Tibial nerve (tissue), 3 donors: ENCODE measurements around the gene CXCL11.

Experiments used
- CTCF ChIP-seq, 5 experiments: fragments of 200-600 bp in 3 of 5; fragments of 450-650 bp in 2 of 5; sonication (generic) in 3 of 5; IDR thresholded peaks; one replicate each; pipeline ENCODE4 v1.5.1; 2016 to 2019; ENCODE audit warnings: antibody characterized with exemption in 5 of 5, mild to moderate bottlenecking in 3 of 5, moderate library complexity in 2 of 5
- POLR2A ChIP-seq, 2 donors: fragments of 450-650 bp; IDR thresholded peaks; one replicate each; pipeline ENCODE4 v1.6.1; 2017; ENCODE audit warnings: antibody characterized with exemption in 2 of 2, mild to moderate bottlenecking in 2 of 2, moderate library complexity in 2 of 2

DNA sequence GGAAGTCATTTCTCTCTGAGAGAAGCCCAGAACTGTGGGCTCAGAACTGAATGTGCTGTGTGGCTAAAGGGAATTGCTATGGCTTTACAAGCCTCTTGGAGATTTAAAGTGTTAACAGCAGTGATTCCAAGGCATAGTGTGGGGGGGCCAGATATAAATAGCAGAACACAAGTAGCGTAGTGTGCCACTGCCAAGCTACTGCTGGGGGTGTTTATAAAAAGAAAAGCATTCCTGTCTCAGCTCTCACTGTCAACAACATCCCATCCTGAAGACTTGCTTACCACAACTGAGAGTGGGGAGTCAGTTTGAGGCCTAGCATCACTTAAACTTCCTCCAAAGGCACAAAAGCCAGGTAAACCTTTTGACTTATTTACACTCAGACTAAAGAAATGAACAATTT is 38.6 kb upstream of the CXCL11 start, which contains the start of gene ART3:
- TF ChIP-seq CTCF (IDR thresholded peaks at IDR 0.05) (no peak), POLR2A (IDR thresholded peaks at IDR 0.05) (no peak)
